CD4-positive, alpha-beta T cell treated with Interleukin-17A for 4 hours (primary cell): ENCODE results near the gene MAP4K2.

ENCODE experiments used
- DNase-seq: peaks from one replicate; pipeline ENCODE4 v3.0.0-alpha.2; 2020; ENCODE audit warnings: mixed read lengths

The MAP4K2 gene

GRCh38 chr11:64810891-64811272 is 7.9 kb upstream of the MAP4K2 start:
- no peak for DNase-seq

GRCh38 chr11:64810271-64810890 is 7.4 kb upstream of the MAP4K2 start, which contains the start of gene MEN1:
TSS of gene MEN1 (minus strand) at chr11:64810551. CDS start at chr11:64810109, 442 bp downstream.
- peak; percentile 78 for DNase-seq

DNA sequence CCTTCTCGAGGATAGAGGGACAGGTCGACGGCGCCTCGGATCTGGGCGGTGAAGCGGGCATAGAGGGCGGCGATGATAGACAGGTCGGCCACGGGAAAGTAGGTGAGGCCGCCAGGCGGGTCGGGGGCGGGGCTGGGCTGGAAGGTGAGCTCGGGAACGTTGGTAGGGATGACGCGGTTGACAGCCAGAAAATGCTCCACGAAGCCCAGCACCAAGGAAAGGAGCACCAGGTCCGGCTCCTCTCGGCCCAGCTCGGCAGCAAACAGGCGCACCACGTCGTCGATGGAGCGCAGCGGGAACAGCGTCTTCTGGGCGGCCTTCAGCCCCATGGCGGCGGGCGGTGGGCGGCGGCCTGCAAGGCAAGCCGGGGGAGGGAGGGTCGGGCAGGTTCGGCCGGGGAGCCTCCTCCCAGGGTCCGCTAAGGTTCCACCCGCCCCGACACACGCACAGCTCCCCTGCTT is 6.8 kb upstream of the MAP4K2 start:
- peak; percentile 38 for DNase-seq

- no peak for DNase-seq
Observed at GRCh38 chr11:64805481-64805880, 2.5 kb upstream of the MAP4K2 start.

DNA sequence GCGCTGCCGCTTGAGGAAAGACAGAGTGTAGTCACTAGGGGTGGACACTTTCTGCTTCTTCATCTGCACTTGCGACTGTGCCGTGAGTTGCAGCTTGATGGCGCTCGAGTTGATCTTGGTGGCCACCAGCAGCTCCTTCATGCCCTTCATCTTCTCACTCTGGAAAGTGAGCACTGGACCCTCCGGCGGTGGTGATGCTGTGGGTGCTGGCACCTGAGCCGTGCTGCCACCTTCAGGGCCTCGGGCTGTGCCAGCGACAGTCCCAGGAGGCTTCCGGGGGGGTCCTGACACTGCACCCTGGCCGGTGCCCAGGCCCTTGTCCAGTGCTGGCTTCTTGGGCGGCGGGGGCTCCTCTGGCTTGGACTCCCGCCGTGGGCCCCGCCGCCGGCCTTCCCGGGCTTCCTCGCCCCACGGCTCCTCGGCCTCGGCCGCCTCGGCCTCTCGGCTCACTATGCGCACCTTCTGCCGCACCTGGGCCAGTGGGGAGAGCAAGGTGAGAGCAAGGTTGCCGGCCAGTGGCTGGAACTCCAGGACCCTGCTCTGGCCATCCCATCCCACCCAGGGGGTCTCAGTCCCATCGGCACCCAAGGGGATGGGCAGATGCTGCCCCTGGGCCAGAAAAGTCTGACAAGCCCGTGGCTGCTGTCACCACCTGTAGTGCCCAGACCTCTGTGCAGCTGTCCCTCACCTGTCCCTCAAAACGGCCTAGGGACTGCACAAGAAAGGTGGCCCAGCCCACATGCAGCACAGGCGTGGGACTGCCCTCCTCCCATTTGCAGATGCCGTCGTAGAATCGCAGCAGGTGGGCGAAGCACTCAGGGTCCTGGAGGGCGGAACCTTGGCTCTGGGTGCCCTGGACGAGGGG is 1.6 kb upstream of the MAP4K2 start:
- DNase-seq, result no peak

DNA sequence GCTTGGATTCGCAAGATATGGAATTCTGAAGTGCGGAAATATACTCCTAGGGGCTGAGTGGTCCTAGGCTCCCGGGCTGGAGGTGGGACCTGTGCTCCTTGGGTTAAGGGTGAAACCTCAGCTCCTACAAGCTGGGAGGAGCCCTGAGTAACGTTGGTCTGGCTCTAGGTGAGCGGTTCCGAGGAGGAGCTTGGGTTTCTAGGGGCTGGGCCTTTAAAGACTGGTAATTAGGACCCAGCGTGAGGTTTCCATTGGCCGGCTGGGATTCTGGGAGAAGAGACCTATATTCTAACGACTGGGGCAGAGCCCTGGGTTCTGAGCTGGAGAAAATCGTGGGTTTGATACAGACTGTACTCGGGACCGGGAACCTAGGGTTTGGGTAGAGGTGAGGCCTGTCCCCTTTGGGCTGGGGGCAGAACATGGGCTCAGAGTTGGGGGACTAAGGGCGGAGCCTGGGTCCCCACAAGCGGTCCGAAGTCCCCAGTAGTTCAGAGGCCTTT is 882 bp upstream of the MAP4K2 start:
- DNase-seq, result peak; percentile 17

GRCh38 chr11:64802370-64803157 is 450 bp downstream of the MAP4K2 start:
- peak; percentile 62 for DNase-seq

GRCh38 chr11:64801561-64802369 is 1.2 kb downstream of the MAP4K2 start:
- peak; percentile 23 for DNase-seq

GRCh38 chr11:64801158-64801464 is 1.9 kb downstream of the MAP4K2 start:
- DNase-seq, result no peak

DNA sequence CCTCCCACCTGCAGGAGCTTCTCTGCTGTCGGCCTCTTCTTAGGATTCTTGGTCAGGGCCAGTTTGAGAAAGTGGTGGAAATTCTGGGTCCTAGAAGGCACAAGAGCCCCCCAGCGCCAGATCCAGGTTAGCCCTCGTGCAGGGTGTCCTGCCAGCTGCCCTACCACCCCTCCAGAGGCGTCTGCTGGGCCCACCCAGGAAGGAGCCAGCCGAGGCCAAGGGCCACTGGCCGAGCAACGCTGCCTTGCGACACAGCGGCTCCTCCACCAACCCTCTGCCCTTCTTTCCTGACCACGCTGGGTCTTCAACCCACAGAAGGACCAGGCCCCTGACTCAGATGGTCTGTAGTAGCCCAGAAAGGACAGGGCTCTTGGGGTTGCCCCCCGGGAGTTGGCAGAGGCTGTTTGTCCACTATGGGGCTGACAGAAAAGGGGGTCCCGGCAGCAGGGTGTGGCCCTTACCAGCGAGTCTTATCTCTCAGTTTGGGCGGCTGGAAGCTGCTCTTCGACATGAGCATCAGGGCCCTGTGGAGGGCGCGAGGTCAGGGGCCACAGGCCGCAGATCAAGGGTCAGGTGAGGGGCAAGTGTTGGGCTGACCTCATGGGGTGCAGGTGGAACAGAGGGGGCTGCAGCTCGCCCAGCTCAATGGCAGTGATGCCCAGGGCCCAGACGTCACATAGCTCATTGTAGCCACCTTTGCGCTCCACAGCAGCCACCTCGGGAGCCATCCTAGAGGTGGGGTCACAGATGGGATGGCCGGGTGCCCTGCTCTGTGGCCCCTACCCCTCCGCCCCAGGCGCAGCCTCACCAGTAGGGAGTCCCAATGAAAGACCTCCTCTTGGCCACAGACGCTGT is 2.5 kb downstream of the MAP4K2 start:
- DNase-seq, result no peak

DNA sequence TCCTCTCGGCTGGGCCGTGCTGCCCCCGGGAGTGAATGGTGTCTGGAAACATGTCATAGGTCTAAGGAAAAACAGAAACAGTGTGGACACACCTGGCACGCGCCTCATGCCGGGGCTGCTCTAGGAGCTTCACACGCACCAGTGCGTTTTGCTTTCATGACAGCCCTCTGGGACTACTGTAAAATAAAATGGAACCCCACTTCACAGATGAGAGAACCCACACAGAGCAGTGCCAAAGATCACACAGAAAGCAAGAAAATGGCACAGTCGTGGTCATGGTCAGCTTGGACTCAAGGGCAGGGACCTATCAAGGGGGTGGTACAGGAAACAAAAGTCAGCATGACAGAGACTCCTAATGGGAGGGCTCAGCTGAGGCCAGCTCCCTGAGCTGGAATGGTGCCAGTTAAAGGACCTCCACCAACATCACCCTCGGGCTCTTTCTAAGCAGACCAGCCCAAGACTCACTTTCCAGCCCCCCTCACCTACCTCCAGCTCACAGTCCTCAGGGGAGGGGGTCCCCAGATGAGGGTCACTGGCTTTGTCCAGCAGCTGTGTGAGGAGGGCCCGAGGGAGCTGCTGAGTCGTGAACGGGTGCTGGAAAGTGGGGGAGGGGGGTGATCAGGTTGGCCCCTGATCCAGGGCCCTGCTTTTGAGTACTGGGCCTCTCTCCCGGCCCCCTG is 3.3 kb downstream of the MAP4K2 start:
- DNase-seq, result no peak

DNA sequence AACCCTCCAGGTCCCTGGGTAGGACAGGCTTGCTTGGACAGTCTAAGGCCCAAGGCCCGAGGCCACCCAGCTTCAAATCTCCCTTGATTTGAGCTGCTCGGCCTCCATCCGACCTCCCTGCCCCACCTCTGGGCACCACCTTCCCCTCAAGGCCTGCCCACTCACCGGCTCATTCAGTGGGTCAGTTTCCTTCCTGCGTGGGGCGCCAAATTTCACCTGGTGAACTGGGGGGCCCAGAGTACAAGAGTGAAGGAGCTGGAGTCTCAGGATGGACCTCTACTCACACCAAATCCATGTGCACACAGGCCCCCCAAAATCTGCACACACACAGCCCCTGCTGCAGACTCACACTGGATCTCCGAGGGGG is 3.8 kb downstream of the MAP4K2 start:
- DNase-seq, result no peak

- DNase-seq, result no peak
Observed at GRCh38 chr11:64796757-64797541, 6.1 kb downstream of the MAP4K2 start.

GRCh38 chr11:64796047-64796756 is 6.8 kb downstream of the MAP4K2 start:
- DNase-seq, result no peak

- no peak for DNase-seq
Observed at GRCh38 chr11:64794526-64794925, 8.5 kb downstream of the MAP4K2 start.

DNA sequence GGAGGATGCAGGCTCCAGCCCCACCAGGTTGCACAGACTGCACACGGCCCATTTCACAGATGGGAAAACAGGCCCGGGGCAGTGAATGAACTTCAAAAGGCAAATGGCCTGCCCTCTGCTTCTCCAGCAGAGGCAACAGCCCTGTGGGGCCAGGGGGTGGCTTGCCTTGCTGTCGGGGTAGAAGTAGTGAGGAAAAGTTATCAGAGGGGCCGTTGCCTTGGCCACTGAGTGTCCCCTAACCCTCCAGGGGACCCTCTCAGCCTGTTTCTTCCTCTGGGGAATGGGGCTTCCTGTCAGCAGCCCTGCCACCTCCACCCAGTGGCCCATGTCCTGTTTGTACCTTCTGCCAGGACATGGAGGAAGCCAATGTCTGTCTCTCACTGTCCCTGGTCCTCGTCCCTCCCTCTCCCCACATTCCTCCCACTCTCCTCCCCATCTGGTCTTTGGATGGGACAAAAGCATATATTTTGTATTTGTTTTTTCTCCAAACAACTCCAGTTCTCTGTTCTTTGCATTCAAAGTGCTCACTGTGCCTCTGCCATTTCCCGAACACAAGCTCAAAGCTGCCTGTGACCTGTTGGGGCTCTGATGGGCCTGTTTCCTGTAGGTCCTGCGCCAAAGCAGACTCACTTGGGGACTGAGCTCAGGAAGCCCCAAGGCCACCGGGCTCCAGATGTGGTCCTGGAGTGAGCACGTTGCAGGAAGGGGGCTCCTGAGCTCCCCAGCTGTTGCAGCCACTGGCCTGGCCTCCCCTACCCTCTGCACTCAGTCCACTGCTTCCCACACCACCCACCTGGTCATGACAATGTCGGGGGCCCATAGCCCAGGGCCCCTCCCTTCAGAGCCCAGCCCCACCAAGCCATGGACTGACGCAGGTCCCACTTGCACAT is 9.5 kb downstream of the MAP4K2 start:
- no peak for DNase-seq

GRCh38 chr11:64792482-64792881 is 10.5 kb downstream of the MAP4K2 start:
- no peak for DNase-seq

- no peak for DNase-seq
Observed at GRCh38 chr11:64791781-64792291, 11.2 kb downstream of the MAP4K2 start.
